Activated CD4-positive, alpha-beta memory T cell treated with anti-CD3 and anti-CD28 coated beads for 36 hours (primary cell): ENCODE measurements around the gene ZNHIT3. TPM values are rescaled to one million over a fixed set of nuclear protein-coding genes. Genes with fewer than 3 reads are reported as not detected.
"Not testable (repeated sequence)": the region's sequence is repeated elsewhere in the genome, so short reads cannot be mapped to it uniquely, and the experiment has no call there.

Source experiments
- CTCF ChIA-PET: fragments of 350-600 bp; sonication (Branson Sonifier 250); formaldehyde crosslinking; loops from one replicate; lab custom pipeline; 2021; ENCODE audit warnings: antibody characterized with exemption, inconsistent platforms; lab: Charles Lee
- POLR2A ChIA-PET: fragments of 350-600 bp; sonication (Branson Sonifier 250); formaldehyde crosslinking; loops from one replicate; lab custom pipeline; 2021; ENCODE audit warnings: antibody characterized with exemption; lab: Charles Lee
- DNase-seq: peaks from one replicate; pipeline ENCODE4 v3.0.0-alpha.2; 2020
- H3K27ac Mint-ChIP-seq: one replicate; pipeline ENCODE4 v1.8.0; 2021; ENCODE audit warnings: mixed read lengths
- H3K27me3 Mint-ChIP-seq: one replicate; pipeline ENCODE4 v1.8.0; 2021; ENCODE audit warnings: mixed read lengths
- H3K36me3 Mint-ChIP-seq: one replicate; pipeline ENCODE4 v1.8.0; 2021; ENCODE audit warnings: mixed read lengths
- H3K4me1 Mint-ChIP-seq: one replicate; pipeline ENCODE4 v1.8.0; 2021; ENCODE audit warnings: low read depth, mixed read lengths
- H3K4me3 Mint-ChIP-seq: one replicate; pipeline ENCODE4 v1.8.0; 2021; ENCODE audit warnings: mild to moderate bottlenecking, mixed read lengths
- H3K9me3 Mint-ChIP-seq: one replicate; pipeline ENCODE4 v1.8.0; 2021; ENCODE audit warnings: mixed read lengths
- intact Hi-C: fragments of 100-400 bp; cut with micrococcal nuclease; formaldehyde crosslinking; loops from one replicate; pipeline ENCODE4 v1.15.1; 2023
- total RNA-seq, 2 experiments: library from RNA; stranded (reverse); gene quantifications; one replicate each; pipeline ENCODE4 v1.2.3, GENCODE V29; 2021

The ZNHIT3 gene
- total RNA-seq, 2 experiments from 2014 or later: 41.6 to 45.2 TPM

DNA sequence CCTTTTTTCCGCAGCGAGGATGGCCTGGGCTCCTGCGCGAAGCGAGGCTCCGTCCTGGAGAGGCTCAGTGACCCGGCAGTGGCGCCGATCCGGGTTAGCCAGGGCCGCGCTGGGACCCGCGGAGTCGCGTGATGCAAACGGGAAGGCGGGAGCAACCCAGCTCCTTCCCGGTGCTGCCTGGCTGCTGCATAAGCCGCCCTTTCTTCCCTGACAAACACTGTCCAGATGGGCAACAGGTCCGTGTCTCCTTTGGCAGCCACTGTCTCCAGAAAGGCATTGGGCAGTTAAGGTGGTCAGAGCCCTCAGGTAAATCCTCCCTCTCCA is 21.8 kb upstream of the ZNHIT3 start:
- no peaks in the 10 kb centered on the region for H3K36me3 Mint-ChIP-seq
- intact Hi-C loops: no loop called here
- H3K27me3 Mint-ChIP-seq: peaks cover 51% of the 10 kb centered on the region
- ChIA-PET POLR2A (no interaction called here), CTCF (interaction anchor here (0.6 kb wide), 1 partner anchor 82 kb away, joined by 4 read pairs; no protein-coding TSS in a partner anchor)
- H3K27ac Mint-ChIP-seq: no peak overlapping the region
- H3K9me3 Mint-ChIP-seq: no peaks in the 10 kb centered on the region
- DNase-seq: no peak
- no peak overlapping the region for H3K4me3 Mint-ChIP-seq
- no peaks in the 10 kb centered on the region for H3K4me1 Mint-ChIP-seq

DNA sequence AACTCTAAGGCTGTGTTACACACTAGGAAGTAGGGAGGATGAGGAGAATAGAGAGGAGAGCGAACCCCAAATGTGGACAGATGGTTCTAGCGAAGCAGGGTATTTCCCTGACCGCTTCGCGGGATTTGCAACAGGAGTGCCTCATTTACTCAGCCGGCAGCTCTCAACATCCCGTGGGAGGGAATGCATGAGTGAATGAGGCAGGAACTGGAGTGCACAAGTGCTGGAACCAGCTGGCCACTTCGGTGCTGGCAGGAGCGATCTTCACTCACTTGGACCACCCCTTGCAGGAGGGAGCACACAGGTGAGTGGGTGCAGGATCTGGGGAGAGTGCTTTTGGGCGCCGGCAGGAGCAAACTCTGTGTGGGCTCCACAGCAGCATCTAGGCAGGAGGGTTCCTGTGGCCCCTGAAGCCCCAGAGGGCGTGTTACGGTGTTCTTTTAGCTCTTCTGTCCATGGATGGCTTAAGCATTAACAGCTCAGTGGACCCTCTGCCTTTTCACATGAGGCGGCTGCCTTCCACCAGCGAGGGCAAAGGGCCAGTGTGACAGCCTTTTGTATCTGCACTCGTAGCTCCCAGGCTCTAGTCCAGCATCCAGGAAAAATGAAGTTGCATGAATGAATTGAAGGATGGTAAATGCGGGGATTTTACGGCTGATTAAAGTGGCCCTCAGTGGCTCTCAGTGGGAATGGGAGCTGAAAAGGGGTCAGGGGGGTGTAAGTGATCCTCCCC is 17.4 kb upstream of the ZNHIT3 start:
- intact Hi-C loops: no loop called here
- ChIA-PET POLR2A (no interaction called here), CTCF (no interaction called here)
- no peak overlapping the region for H3K27ac Mint-ChIP-seq
- H3K36me3 Mint-ChIP-seq: no peaks in the 10 kb centered on the region
- DNase-seq: no peak
- no peaks in the 10 kb centered on the region for H3K4me1 Mint-ChIP-seq
- no peaks in the 10 kb centered on the region for H3K9me3 Mint-ChIP-seq
- peaks cover 23% of the 10 kb centered on the region for H3K27me3 Mint-ChIP-seq
- no peak overlapping the region for H3K4me3 Mint-ChIP-seq

DNA sequence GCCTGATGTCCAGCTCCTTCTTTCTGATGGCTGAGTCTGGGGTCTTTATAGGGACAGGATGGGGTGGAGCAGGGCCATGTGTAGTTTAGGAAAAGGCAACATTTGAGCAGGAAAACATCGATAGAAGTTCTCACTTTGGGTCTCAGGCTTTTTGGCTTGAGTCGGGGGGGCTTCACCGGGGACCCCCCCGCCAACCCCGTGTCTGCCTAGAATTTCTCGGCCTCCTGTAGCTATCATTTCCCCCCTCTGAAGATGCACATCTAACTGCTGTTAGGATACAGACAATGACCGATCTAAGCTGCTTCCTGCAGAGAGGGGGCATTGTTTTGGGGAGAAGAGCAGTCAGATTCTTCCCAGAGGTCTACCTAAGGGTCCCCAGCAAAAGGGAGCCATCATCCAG is 16.7 kb upstream of the ZNHIT3 start:
- Mint-ChIP-seq H3K9me3 (no peaks in the 10 kb centered on the region), H3K27ac (no peak overlapping the region), H3K27me3 (peaks cover 23% of the 10 kb centered on the region), H3K4me1 (no peaks in the 10 kb centered on the region), H3K36me3 (no peaks in the 10 kb centered on the region), H3K4me3 (no peak overlapping the region)
- ChIA-PET POLR2A (no interaction called here), CTCF (no interaction called here)
- DNase-seq: no peak
- intact Hi-C loops: no loop called here

DNA sequence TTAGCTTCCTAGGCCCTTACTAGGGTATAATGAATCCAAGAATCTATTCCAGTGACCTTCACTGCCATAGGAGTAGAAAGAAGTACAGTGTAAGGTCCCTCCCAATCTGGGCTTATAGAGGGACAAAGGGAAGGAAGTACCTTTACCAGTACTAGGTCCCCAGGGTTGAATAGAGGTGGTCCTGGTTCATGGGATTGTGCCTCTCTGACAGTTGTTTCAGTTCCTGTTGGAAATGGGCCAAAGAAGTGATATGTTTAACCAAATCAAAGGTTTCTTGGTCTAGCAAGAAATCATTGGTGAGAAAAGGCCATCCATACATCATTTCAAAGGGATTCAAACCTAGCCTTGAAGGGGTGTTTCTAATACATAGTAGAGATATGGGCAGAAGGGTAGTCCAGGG is 16.0 kb upstream of the ZNHIT3 start:
- no peak for DNase-seq
- H3K27me3 Mint-ChIP-seq: peaks cover 16% of the 10 kb centered on the region
- H3K4me1 Mint-ChIP-seq: no peaks in the 10 kb centered on the region
- ChIA-PET CTCF (no interaction called here), POLR2A (no interaction called here)
- no peaks in the 10 kb centered on the region for H3K9me3 Mint-ChIP-seq
- no peaks in the 10 kb centered on the region for H3K36me3 Mint-ChIP-seq
- H3K4me3 Mint-ChIP-seq: no peak overlapping the region
- intact Hi-C loops: no loop called here
- H3K27ac Mint-ChIP-seq: no peak overlapping the region

DNA sequence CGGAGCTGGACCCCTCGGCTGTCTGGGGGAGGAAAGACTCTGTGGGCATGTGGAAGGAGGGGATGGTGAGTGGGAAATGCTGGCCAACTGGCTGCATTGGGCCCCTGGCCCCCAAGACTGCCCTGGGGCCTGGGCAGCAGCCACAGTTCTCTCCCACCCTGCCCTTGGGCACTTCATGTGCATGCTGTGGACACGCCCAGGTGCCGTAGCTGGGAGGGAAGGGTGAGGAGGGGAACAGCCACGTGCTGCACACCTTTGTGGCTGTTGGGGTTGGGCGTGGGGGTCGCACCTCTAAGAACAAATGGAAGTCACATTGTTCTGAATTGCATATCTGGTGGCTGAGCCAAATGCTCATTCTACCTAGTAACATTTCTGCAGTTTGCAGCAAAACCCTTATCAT is 11.9 kb upstream of the ZNHIT3 start:
- Mint-ChIP-seq H3K4me3 (no peak overlapping the region), H3K27ac (no peak overlapping the region), H3K36me3 (no peaks in the 10 kb centered on the region), H3K4me1 (no peaks in the 10 kb centered on the region), H3K9me3 (no peaks in the 10 kb centered on the region), H3K27me3 (peaks cover 11% of the 10 kb centered on the region)
- ChIA-PET POLR2A (no interaction called here), CTCF (interaction anchor here (0.8 kb wide), 1 partner anchor 8 kb away, joined by 3 read pairs; no protein-coding TSS in a partner anchor)
- intact Hi-C loops: no loop called here
- no peak for DNase-seq

GRCh38 chr17:36475346-36475970 is 11.0 kb upstream of the ZNHIT3 start:
- intact Hi-C loops: no loop called here
- no peak for DNase-seq
- Mint-ChIP-seq H3K4me1 (no peaks in the 10 kb centered on the region), H3K9me3 (no peaks in the 10 kb centered on the region), H3K4me3 (no peak overlapping the region), H3K27me3 (peaks cover 15% of the 10 kb centered on the region), H3K27ac (no peak overlapping the region), H3K36me3 (no peaks in the 10 kb centered on the region)
- CTCF ChIA-PET: interaction anchor here (1.6 kb wide), 1 partner anchor 9 kb away, joined by 5 read pairs; no protein-coding TSS in a partner anchor
- POLR2A ChIA-PET: no interaction called here

GRCh38 chr17:36481829-36482228 is 4.7 kb upstream of the ZNHIT3 start:
- no peak overlapping the region for H3K27ac Mint-ChIP-seq
- H3K36me3 Mint-ChIP-seq: peaks cover 2% of the 10 kb centered on the region
- no peak for DNase-seq
- H3K9me3 Mint-ChIP-seq: no peaks in the 10 kb centered on the region
- H3K4me3 Mint-ChIP-seq: no peak overlapping the region
- CTCF ChIA-PET: interaction anchor here (0.8 to 2.5 kb wide), 6 partner anchors 7 to 718 kb away, joined by 3 to 21 read pairs (median 6); no protein-coding TSS in a partner anchor
- intact Hi-C loops: loop anchor here (2.0 kb wide), 1 partner anchor 511 kb away; no protein-coding TSS in a partner anchor
- peaks cover 27% of the 10 kb centered on the region for H3K27me3 Mint-ChIP-seq
- POLR2A ChIA-PET: no interaction called here
- peaks cover 20% of the 10 kb centered on the region for H3K4me1 Mint-ChIP-seq

DNA sequence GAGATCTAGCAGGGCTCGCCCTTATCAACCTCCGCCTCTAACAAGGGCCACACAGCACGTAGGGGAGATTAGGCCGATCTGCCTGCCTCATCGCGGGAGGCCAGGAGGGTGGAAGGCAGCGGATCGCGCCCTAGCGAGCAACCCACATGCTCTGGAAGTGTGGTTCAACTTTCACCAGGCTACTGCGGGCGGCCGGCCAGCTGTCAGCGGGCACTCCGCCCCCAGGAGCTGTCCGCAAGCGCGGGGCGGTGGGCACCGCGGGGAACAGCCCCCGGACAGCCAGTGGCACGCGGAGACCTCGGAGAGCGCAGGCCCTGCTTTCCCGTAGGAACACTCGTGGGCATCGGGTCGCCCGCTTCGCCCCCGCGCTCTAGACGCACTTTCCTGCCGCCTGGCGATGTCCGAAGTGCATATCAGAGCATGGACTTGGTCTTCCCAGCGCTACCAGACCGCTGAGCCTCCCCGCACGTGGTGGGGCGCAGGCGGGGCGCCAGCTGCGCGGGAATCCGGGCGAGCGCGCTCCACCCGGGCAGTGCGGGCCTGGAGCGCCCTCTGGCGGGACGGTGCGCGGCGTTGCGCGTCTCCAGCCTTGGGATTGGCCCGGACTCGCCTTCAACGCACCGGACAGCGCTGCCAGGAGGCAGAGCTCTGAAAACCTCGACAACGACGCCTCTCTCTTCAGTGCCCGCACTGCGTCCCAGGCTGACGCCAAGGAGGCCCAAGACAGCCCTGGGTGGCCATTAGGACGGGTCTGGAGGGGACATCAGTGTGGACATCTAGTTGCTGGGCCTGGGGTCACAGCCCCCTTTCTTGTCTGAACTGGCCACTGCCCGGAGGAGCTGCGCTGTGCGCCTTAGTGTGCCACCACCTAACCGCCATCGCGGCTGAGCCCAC is 3.6 kb upstream of the ZNHIT3 start:
- peaks cover 4% of the 10 kb centered on the region for H3K36me3 Mint-ChIP-seq
- H3K9me3 Mint-ChIP-seq: no peaks in the 10 kb centered on the region
- CTCF ChIA-PET: interaction anchor here (0.5 to 2.5 kb wide), 27 partner anchors 8 to 719 kb away, joined by 3 to 21 read pairs (median 4); partner anchors contain the start of genes CCL3, MRM1 and TAF15
- peaks cover 24% of the 10 kb centered on the region for H3K4me1 Mint-ChIP-seq
- peaks cover 23% of the 10 kb centered on the region for H3K27me3 Mint-ChIP-seq
- intact Hi-C loops: loop anchor here (2.0 kb wide), 1 partner anchor 512 kb away; no protein-coding TSS in a partner anchor
- POLR2A ChIA-PET: interaction anchor here (0.9 kb wide), 1 partner anchor 42 kb away, joined by 4 read pairs; no protein-coding TSS in a partner anchor
- H3K4me3 Mint-ChIP-seq: peak overlapping the region; percentile 37
- peak; percentile 90 for DNase-seq
- H3K27ac Mint-ChIP-seq: no peak overlapping the region

DNA sequence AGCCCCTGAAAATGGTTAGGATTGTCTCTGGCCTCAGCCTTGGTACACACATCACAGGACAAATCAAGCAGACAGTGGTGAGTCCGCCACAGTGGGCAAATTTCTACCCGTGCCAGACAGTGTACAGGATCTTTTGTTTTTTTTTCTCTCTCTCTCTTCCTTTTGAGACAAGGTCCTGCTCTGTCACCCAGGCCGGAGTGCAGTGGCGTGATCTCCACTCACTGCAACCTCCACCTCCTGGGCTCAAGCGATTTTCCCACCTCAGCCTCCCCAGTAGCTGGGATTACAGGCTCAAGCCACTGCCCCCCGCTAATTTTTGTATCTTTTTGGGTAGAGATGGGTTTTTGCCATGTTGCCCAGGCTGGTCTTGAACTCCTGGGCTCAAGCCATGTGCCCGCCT is 2.5 kb upstream of the ZNHIT3 start:
- DNase-seq, intact Hi-C loops, H3K4me3 Mint-ChIP-seq, H3K9me3 Mint-ChIP-seq, H3K36me3 Mint-ChIP-seq, POLR2A ChIA-PET, H3K27ac Mint-ChIP-seq: not testable (repeated sequence)
- CTCF ChIA-PET: interaction anchor here (1.4 to 2.5 kb wide), 6 partner anchors 8 to 720 kb away, joined by 4 to 21 read pairs (median 6); no protein-coding TSS in a partner anchor
- Mint-ChIP-seq H3K4me1 (peaks cover 30% of the 10 kb centered on the region), H3K27me3 (peaks cover 23% of the 10 kb centered on the region)

GRCh38 chr17:36485027-36485426 is 1.5 kb upstream of the ZNHIT3 start:
- Mint-ChIP-seq H3K4me1 (peaks cover 38% of the 10 kb centered on the region), H3K36me3 (peaks cover 8% of the 10 kb centered on the region), H3K27ac (no peak overlapping the region), H3K9me3 (no peaks in the 10 kb centered on the region), H3K4me3 (peak overlapping the region; percentile 94), H3K27me3 (peaks cover 17% of the 10 kb centered on the region)
- intact Hi-C loops: loop anchor here (5.0 kb wide), 1 partner anchor 107 kb away; the partner anchor contains the start of gene DHRS11
- ChIA-PET POLR2A (no interaction called here), CTCF (interaction anchor here (1.0 to 1.7 kb wide), 5 partner anchors 9 to 636 kb away, joined by 3 to 8 read pairs (median 4); no protein-coding TSS in a partner anchor)
- no peak for DNase-seq

DNA sequence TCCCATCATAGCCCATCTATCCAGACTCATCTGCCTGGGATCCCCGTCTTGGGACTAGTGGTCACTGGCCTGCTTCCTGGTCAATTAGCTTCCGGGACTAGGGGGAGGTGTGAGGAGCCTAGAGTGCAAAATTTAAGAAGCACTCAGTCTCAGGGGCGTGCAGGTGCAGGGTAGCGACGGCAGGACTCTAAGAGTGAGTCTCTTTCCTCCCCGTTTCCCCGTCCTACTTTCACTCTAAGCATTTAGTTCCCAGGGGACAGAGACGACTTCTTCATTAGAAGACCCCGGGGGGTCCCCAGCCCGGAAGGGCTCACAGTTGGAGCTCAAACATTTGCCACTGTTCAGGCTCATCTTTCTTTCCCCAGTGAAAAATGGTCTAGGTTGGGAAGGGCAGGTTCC is 677 bp upstream of the ZNHIT3 start:
- peak overlapping the region; percentile 94 for H3K4me3 Mint-ChIP-seq
- DNase-seq: no peak
- H3K27me3 Mint-ChIP-seq: peaks cover 14% of the 10 kb centered on the region
- H3K9me3 Mint-ChIP-seq: no peaks in the 10 kb centered on the region
- POLR2A ChIA-PET: interaction anchor here (0.7 to 1.4 kb wide), 3 partner anchors 50 to 60 kb away, joined by 3 to 5 read pairs (median 3); partner anchors contain the start of genes GGNBP2 and PIGW
- peaks cover 13% of the 10 kb centered on the region for H3K36me3 Mint-ChIP-seq
- CTCF ChIA-PET: interaction anchor here (1.0 to 1.4 kb wide), 4 partner anchors 12 to 637 kb away, joined by 3 to 8 read pairs (median 4); no protein-coding TSS in a partner anchor
- intact Hi-C loops: loop anchor here (2.0 to 5.0 kb wide), 2 partner anchors 49 to 106 kb away; partner anchors contain the start of genes DHRS11, MYO19 and PIGW
- H3K4me1 Mint-ChIP-seq: peaks cover 42% of the 10 kb centered on the region
- peak overlapping the region; percentile 93 for H3K27ac Mint-ChIP-seq
